DMS53 treated with DMSO at 0.1 percent for 48 hours (cell line): Measurements from ENCODE around the gene MCM8.

Experiments
- DNase-seq: peaks from one replicate; lab custom pipeline; 2025; ENCODE audit not compliant: unreplicated experiment; lab: John Stamatoyannopoulos, UW

The MCM8 gene

DNA sequence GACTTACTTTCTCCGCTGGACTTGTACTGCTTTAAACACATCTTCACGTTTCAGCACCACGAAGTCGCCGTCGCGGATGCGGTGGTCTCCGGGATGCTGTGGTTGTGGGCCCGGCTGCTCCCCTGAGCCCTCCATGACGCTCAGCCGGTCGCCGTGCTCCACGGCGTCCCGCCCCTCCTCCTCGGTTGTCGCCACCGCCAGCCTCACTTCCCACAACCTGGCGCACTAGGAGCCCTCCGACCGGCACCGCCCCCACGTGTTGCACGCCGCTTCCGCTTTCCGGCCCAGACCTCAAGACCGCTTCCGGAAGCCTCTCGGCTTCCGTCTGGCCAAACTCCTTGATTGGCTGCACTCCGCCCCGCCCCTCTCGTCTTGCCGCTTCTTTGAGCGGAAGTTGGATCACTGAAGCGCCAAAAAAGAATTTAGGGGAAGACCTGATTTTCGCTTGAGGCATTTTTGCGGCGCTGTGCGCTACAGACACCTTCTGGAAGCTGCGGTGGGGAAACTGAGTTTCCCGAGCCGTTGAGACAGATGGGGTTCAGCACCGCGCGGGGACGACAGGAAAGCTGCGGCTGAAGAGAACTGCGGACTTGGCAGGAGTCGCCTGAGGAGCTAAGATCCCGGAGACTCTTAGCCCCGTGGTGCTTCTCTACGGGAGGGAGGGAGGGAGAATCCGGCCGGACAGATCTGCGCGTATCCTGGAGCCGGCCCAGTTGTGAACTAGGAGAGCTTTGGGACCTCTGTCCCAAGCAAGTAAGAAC lies at the start of gene MCM8, which contains the start of gene TRMT6:
TSS of gene MCM8 (plus strand) at position 382 of the 761 bp plus-strand sequence. CDS start 1,364 bp downstream, outside the sequence.
TSS of gene TRMT6 (minus strand) at position 263 of the 761 bp plus-strand sequence. CDS start at position 135, 128 bp downstream.
- peak; percentile 97 for DNase-seq

DNA sequence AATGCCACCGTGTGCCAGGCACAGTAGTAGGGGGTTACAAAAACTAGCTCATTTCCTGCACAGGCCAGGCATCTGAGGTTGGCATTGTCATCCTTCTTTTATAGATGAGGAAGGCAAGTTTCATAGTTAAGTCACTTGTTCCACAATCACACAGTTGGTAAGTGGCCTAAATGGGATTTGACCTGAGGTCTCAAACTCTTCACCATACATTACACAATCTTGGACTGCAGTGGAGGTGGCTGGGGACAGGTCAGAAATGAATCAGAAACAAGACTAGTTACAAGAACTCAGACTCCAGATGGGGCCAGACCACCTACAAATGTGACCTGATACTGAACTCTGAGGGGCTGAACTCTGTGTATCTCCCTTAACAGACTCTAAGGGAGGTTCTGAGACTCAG lies 49.5 kb upstream of the MCM8 start:
- DNase-seq = no peak

DNA sequence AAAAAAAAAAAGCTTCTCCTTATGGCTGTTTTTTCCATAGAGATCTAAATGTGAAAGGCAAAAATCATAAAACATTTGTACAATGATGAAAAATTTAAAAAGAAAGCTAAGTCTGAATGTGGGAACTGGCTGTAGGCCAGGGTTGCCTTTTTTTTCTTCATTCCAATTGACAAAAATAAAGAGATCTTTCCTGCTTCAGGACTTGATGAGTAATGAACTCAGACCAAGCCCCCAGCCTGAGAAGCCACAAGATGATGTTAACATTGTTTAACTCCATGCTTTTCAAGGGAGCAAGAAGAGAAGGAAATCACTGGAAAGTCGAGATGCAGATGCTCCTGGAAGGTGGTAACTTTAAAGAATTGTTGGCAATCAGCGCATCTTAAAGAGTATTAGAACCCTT lies 41.5 kb upstream of the MCM8 start:
- DNase-seq = no peak

- no peak for DNase-seq
These were observed 40.3 kb upstream of the MCM8 start for GRCh38 chr20:5910186-5910585.

DNA sequence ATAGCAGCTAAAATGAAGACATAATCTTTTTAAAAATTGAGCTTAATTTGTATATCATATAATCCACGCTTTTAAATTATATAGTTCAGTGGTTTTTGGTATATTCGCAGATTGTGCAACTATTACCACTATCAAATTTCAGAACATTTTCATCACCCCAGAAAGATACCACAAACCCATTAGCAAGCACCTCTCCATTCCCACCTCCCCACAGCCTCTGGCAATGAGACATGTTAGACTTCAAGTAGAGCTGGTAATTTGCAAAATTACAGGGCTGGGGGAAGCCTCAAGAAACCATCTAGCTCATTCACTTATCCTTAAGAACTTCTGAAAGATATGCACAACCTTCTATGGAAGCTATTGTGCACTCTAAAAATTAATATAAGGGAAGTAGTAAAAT lies 37.3 kb upstream of the MCM8 start:
- DNase-seq = no peak

DNA sequence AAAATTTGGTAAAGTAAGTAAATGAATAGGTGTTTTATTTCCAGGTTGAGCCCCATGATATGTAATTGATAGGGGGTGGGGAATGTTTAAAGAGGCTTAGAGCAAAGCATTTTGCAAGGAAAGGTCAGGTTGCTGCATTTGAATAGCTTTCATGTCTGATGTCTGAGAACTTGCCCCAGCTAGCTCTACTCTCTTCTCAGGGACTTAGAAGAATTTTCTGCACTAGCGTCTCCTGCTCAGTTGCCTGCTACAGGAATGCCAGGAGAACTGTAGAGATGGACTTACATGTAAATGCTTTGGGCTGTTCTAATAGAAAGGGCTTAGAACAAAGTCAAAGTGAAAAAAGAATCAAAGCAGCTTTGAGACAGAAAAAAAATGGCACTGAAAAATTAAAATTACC lies 35.6 kb upstream of the MCM8 start:
- no peak for DNase-seq

GRCh38 chr20:5918856-5919625 lies 31.4 kb upstream of the MCM8 start:
- peak; percentile 75 for DNase-seq

DNA sequence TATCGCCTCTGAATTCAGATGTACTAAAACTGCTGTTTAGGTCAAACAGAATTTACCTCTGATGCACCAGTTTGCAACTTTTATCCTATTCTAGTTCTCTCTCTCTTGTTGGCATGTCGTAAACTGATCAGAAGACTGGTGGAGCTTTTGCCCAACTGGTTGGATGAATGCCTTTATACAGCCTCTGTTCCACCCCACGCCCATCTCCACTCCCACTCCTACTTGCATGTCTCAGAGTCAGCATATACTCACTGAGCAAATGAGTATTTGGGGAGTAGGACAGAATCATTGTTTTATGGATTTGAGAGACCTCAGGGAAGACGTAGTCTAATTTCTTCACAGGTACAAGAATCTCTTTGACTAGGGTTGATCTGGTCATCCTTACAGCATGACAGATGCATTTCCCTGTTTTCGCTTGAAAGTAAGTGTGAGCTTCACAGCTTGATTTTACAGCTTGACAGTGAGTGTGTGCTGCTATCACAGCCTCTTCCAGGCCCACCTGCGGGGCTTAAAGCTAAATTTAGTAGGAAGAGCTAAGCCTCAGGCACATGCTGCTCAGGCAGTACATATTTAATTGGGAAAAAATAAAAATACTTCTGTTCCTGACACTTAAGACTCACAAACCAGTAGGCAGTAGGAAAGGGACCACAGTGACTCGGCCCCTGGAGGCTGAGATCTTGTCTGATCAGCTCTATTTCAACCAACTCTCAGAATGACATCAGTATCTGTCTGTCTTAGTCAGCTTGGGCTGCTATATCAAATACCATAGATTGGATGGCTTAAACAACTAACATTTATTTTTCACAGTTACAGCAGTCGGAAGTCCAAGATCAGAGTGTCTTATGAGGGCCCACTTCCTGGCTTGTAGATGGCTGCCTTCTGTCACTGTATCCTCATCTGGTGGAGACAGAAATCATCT lies 30.6 kb upstream of the MCM8 start:
- DNase-seq = no peak

DNA sequence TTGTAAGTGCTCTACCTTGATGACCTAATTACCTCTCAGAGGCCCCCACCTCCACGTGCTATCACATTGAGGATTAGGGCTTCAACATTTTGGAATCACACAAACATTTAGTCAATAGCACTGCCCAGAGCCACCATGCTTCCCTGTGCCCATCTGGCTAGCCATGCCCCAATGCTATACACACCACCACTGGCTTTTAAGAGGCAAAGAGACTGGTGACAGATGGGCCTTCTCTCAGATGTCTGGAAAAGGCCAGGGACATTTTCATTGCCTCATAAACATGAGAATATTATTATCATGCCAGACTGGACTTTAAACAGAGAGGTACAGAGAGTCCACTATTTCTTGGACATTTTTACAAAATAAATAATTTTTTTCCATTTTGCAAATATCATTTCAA lies 29.9 kb upstream of the MCM8 start:
- no peak for DNase-seq

GRCh38 chr20:5923493-5923892 lies 27.0 kb upstream of the MCM8 start:
- no peak for DNase-seq

DNA sequence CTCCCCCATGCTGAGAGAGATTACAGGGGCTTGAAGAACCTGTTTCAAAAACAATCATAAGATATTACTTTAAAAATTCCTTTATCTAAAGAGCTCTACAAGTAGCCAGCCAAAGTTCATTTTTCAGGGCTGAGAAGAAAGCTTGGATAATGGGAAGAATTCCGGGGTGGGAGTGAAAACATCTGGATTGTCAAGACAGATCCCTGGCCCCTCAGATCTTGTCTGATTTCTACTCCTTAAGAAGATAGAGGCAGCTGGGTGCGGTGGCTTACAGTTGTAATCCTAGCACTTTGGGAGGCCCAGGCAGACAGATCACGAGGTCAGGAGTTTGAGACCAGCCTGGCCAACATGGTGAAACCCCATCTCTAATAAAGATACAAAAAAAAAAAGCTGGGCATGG lies 24.9 kb upstream of the MCM8 start:
- DNase-seq = no peak

DNA sequence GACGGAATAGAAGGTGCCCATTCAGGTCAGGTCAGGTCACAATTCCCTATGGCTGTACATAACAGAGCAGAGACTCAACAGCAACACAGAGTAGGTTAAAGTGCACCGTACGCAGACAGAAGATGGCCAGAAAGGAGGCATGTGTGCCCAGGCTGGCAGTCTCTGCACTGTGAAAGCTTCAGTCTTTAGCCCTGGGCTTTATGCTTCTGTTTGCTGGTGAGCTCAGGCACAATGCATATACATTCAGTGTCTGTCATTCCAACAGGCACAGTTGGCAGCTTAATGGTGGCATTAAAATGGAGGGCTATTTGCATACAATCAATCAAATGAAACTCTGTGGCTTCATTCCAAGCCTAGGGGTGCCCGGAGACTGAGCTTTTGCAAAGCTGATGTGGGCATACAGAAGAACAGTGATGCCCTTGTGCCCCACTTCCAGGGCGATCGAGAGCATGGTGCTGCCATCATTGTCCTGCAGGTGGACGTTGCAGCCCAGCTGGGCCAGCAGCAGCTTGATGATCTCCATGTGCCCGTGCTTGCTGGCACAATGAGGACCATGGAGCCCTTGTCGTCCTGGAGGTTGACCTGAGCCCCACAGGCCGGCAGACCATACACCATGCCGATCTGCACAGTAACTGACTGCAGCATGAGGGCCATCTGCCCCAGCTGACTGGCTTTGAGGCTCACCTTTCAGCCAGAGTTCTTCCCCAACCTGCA lies 22.5 kb upstream of the MCM8 start:
- no peak for DNase-seq

DNA sequence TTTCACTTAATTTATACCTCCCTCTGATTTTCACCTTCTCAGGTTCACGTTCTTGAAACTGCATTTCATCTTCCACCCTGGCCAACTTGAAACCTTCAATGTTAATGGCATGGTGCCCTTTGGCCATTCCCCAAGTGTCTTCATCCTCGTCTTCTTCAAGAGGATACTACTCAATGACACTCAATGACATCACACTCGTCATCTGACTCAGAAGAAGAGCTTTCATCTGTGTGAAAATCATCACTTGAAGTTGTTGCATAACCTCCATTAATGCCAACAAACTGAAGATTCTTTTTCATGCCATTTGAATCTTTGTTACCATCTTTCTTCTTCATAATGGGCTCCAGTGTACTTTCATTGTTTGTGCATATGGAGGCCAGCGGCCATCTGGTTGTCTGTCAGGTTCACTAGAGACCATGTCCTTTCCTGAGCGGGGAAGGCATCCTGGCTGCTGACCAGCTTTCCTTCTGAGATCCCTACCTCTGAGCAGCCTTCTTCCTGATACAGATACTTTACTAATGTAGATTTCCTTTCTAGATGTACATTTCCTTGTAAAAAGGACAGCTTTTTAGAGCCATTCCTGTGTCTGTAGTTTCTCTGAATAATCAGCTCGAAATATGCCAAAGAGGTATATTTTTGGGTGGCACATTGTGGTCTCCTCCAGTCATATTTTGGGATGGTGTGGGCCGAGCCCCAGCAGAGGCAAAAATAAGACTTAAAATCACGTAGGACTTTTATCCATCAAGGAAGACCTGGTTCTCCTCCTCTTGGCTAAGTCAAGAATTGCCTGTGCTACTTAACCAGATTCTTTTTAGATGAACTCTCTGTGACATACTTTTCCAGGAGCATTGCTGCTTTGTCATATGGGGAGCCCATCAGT lies 21.4 kb upstream of the MCM8 start:
- no peak for DNase-seq

DNA sequence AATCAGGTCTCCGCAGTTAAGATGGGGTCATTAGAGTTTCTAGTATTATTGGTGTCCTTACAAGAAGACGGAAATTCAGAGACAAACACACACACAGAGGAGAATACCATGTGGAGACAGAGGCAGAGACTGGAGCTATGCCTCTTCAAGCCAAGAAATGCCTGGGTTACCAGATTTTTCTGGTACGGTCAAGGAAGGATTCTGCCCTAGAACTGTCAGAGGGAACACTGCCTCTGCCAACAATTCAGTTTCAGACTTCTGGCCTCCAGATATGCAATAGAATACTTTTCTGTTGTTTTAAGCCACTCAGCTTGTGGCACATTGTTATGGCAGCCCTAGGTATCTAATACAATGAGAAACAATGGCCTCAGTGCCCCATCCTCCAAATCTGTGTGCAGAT lies 19.0 kb upstream of the MCM8 start:
- DNase-seq = no peak

- DNase-seq = no peak
These were observed 17.7 kb upstream of the MCM8 start for GRCh38 chr20:5932796-5933195.

- DNase-seq = peak; percentile 28
These were observed 16.5 kb upstream of the MCM8 start for GRCh38 chr20:5933802-5934436.

DNA sequence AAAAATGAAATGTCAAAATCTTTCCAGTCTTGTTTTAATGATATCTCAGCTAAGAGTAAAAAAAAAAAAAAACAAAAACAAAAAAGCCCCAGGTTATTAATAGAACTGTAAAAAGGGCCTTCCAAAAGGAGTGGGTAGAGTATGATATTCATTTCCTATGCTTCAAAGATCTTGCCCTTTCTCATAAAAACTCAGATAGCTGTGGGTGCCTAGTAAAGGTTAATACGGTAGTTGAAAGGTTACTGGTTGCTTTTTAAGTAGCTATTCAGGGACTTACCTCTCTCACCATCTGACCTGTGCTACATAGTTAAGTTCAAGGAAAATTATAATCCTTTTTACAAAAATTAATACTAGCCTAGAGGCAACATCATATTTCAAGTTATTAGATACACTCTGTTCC lies 15.1 kb upstream of the MCM8 start:
- DNase-seq = no peak

GRCh38 chr20:5936238-5936637 lies 14.2 kb upstream of the MCM8 start:
- no peak for DNase-seq

- no peak for DNase-seq
These were observed 11.9 kb upstream of the MCM8 start for GRCh38 chr20:5938456-5939029.
